Activated CD8-positive, alpha-beta memory T cell treated with anti-CD3 and anti-CD28 coated beads, Interleukin-2, amount 50 U/mL, for 1 hour (primary cell): ENCODE data around the gene COL9A2.
"Not testable (repeated sequence)": the region's sequence is repeated elsewhere in the genome, so short reads cannot be mapped to it uniquely, and the experiment has no call there.

Experiments
- DNase-seq: peaks from one replicate; pipeline ENCODE4 v3.0.0-alpha.2; 2020; ENCODE audit errors: extremely low read depth

The COL9A2 gene

GRCh38 chr1:40316595-40317393 is at the start of gene COL9A2:
Gene COL9A2, minus strand, starts transcription at chr1:40317286. Its CDS starts 89 bp downstream, at chr1:40317197.
- DNase-seq = no peak

- DNase-seq = no peak
Observed at GRCh38 chr1:40363721-40364120, 46.6 kb upstream of the COL9A2 start.

- DNase-seq = no peak
Observed at GRCh38 chr1:40362699-40363098, 45.6 kb upstream of the COL9A2 start.

DNA sequence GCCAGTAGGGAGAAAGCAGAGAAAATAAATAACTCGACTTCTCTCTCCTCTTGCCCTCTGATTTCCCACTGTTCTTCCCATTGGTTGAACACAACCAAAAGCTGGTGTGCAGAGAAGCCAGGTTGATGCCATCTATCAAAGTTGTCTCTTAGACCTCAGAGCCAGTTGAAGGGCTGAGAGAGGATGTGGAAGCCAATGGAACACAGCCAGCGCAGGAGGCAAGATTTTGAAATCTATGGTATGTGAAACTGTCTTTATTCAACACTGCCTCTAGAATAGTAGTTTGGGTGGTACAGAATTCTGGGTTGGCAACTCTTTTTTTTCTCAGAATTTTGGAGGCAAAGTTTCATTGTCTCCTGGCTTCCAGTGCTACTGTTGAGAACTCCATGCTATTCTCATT is 45.1 kb upstream of the COL9A2 start:
- no peak for DNase-seq

- DNase-seq = no peak
Observed at GRCh38 chr1:40361637-40362036, 44.6 kb upstream of the COL9A2 start.

GRCh38 chr1:40361201-40361600 is 44.1 kb upstream of the COL9A2 start:
- DNase-seq = no peak

GRCh38 chr1:40360631-40361030 is 43.5 kb upstream of the COL9A2 start:
- DNase-seq = no peak

GRCh38 chr1:40357625-40358024 is 40.5 kb upstream of the COL9A2 start:
- DNase-seq = no peak

DNA sequence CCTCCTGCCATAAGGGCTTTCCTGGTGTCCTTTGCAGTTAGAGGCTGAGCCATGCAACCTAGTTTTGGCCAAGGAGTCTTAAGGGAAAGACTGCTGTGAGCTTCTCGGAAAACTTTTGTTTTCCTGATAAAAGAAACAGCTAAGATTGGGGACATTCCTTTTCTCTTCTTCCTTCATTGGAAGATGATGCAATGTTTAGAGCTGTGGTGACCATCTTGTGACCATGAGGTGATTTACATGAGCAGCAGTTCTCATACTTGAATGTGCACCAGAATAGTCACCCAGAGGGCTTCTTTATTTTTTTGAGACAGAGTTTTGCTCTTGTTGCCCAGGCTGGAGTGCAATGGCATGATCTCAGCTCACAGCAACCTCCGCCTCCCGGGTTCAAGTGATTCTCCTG is 36.0 kb upstream of the COL9A2 start:
- DNase-seq = no peak

DNA sequence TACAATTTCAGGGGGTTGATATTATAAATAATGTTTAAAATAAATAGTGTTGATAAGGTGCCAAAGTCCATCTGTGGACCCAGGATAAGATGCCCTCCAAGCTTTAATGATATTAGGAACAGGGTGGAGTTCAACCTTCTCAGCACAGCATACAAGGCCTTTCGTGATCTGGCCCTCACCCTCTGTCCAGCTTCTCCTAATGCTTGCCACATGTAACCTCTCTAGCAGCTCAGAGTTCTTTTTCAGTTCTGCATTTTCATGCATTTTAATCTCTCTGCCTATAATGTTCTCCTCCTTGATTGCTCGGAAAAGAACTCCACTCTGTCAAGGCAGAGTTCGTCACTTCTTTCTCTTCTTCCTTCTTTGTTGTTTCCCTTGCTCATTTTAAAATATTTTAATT is 35.0 kb upstream of the COL9A2 start:
- no peak for DNase-seq

- no peak for DNase-seq
Observed at GRCh38 chr1:40351124-40351523, 34.0 kb upstream of the COL9A2 start.

DNA sequence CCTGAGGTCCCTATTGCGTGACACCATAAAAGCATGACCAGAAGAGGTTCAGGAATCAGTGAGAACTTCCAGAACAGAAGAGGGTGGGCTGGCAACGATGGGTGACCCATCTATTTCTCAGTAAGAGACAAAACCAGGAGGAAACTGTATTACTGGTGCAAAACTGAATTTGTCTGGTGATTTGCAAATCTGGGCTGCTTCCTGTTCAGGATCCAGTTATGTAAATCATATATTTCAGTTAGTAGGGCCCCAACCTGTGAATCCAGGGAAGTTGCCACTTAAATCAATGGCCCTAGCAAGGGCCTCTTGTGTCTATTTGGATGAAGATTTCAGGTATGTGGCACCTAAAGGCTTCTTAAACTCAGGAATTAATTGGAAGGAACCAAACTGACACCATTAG is 33.3 kb upstream of the COL9A2 start:
- no peak for DNase-seq

GRCh38 chr1:40344597-40344996 is 27.5 kb upstream of the COL9A2 start:
- DNase-seq = no peak

DNA sequence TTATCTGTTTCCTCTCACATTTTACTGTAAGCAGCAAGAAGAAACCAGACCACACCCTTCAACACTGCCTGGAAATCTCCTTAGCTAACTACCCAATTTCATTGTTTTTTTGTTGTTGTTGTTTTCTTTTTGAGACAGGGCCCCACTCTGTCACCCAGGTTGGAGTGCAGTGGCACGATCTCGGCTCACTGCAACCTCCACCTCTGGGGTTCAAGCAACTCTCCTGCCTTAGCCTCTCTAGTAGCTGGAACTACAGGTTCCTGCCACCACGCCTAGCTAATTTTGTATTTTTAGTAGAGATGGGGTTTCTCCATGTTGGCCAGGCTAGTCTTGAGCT is 25.3 kb upstream of the COL9A2 start:
- not testable (repeated sequence) for DNase-seq

DNA sequence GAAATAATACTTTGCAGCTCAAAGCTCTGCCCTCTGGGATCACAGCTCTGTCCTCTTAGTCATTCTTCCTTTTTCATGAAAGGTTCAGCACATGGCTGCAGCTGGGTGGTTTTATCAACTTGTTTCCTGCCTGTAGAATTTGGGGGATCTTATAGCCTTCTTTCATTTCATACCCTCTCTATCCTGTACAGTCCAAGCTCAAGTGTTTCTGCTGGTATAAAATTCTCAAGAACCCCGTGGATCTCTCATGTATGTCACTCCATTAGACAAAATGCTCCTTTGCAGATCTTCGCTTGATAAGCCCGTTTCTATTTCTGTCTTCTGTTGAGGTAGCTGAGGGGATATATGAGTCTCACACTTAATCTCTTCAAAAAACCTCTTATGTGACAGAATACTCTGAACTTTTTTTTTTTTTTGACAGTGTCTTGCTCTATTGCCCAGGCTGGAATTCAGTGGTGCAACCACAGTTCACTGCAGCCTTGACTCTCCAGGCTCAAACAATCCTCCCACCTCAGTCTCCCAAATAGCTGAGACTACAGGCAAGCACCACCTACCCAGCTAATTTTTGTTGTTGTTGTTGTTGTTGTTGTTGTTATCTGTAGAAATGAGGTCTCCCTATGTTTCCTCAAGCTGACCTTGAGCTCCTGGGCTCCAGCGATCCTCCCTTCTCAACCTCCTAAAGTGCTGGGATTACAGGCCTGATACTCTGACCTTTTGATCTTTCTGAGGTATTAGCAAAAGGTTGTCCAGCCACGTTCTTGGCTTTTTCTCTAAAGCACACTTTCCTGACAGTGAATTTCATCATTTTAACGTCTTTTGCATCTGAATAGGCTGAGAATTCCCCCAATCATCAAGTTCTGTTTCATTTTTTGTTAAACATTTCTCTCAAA is 24.6 kb upstream of the COL9A2 start:
- DNase-seq = no peak

GRCh38 chr1:40339420-40340323 is 22.6 kb upstream of the COL9A2 start:
- no peak for DNase-seq

- DNase-seq = peak; percentile 63
Observed at GRCh38 chr1:40338745-40339419, 21.8 kb upstream of the COL9A2 start.

DNA sequence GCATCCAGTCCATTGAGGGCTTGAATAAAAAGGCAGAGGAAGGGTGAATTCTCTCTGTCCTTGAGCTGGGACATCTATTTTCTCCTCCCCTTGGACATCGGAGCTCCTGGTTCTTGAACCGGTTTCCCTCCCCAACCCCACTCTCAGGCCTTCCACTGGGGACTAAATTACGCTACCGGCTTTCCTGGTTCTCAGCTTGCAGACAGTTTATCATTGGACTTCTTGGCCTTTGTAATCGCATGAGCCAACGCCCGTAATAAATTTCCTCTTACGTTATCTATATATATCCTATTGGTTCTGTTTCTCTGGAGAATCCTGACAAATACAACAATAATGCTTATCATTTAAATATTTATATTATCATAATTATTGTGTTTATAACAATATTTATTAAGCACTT is 20.4 kb upstream of the COL9A2 start:
- DNase-seq = no peak

- no peak for DNase-seq
Observed at GRCh38 chr1:40332695-40333094, 15.6 kb upstream of the COL9A2 start.

DNA sequence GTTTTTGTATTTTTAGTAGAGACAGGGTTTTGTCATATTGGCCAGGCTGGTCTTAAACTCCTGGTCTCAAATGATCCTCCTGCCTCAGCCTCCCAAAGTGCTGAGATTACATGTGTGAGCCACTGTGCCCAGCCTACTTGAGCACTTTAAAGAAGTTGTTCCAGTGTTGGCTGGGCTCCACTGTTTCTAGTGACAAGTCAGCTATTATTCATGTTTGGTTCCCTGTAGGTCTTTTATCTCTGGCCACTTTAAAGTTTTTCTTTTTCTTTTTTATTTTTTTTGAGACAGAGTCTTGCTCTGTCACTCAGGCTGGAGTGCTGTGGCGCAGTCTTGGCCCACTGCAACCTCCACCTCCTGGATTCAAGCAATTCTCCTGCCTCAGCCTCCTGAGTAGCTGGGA is 14.3 kb upstream of the COL9A2 start:
- not testable (repeated sequence) for DNase-seq

DNA sequence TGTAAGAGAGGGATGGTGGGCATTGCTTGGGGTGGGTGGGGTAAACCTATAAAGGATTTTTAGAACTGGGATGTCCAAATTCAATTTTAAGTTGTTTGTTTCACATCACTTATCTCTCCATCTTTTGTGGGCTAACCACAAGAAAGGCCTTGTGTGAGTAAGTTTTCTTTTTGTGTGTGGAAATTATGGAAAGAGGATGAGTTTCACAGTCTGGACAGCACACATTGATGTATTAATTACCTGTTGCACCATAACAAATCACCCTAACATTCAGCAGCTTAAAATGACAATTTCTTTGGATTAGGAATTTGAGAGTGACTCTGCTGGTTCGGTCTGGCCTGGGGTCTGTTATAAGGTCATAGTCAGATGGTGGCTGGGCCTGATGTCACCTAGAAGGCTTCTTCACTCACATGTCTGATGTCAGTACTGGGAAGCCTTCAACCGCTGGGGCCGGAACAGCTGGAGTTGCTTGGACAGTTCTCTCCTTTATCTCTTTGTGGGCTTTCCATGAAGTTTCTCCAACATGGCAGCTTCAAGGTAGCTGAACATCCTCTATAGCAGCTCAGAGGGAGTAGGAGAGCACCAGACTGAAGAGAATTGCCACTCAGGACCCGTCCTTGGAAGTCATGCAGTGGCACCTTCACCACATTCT is 2.0 kb upstream of the COL9A2 start:
- DNase-seq = no peak
